Measurements from ENCODE around the gene NECTIN1. TPM values are rescaled to one million over a fixed set of nuclear protein-coding genes. Genes with fewer than 3 reads are reported as not detected.

The NECTIN1 gene
- total RNA-seq, 6 donors from 2014 or later, result 1.4 to 12.6 (median 7.6) TPM

DNA sequence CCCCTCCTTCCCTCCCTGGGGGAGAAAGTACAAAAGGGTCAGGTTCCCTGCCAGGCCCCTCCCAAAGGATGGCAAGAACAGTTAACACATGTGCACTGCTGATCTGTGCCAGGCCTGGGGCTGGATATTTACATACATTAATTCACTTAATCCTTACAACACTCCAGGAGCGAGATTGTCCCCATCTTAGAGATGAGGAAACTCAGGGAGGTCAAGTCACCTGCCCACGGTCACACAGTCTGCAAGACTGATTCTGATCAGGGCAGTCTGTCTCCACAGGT, 36.5 kb downstream of the NECTIN1 start:
- ATAC-seq (ENCODE audit: low FRiP score in 2 of 2) (no peak), DNase-seq (no peak)
- H3K27ac ChIP-seq, result no peak overlapping the region
- WGBS, 2 donors, result 74 to 85% methylated on average over 2 of the region's 2 CpGs
- no peaks in the 10 kb centered on the region for H3K27me3 ChIP-seq
- TF ChIP-seq EP300 (IDR thresholded peaks at IDR 0.05) (no peak), POLR2AphosphoS5 (IDR thresholded peaks at IDR 0.05) (no peak), POLR2A (IDR thresholded peaks at IDR 0.05) (no peak)
- TF ChIP-seq, protein P1, sequence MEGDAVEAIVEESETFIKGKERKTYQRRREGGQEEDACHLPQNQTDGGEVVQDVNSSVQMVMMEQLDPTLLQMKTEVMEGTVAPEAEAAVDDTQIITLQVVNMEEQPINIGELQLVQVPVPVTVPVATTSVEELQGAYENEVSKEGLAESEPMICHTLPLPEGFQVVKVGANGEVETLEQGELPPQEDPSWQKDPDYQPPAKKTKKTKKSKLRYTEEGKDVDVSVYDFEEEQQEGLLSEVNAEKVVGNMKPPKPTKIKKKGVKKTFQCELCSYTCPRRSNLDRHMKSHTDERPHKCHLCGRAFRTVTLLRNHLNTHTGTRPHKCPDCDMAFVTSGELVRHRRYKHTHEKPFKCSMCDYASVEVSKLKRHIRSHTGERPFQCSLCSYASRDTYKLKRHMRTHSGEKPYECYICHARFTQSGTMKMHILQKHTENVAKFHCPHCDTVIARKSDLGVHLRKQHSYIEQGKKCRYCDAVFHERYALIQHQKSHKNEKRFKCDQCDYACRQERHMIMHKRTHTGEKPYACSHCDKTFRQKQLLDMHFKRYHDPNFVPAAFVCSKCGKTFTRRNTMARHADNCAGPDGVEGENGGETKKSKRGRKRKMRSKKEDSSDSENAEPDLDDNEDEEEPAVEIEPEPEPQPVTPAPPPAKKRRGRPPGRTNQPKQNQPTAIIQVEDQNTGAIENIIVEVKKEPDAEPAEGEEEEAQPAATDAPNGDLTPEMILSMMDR (IDR thresholded peaks at IDR 0.05), result no peak
- no peaks in the 10 kb centered on the region for H3K9me3 ChIP-seq
- H3K4me3 ChIP-seq, result no peak overlapping the region
- no peaks in the 10 kb centered on the region for H3K36me3 ChIP-seq
- peaks cover 3 to 13% (median 7%) of the 10 kb centered on the region in 4 donors for H3K4me1 ChIP-seq

- WGBS, 2 donors, result 88 to 95% methylated on average over 14 to 27 of the region's 27 CpGs
- Histone ChIP-seq H3K36me3 (no peaks in the 10 kb centered on the region), H3K4me3 (no peak overlapping the region), H3K4me1 (peaks cover 3 to 18% (median 7%) of the 10 kb centered on the region in 4 donors), H3K27me3 (no peaks in the 10 kb centered on the region), H3K27ac (no peak overlapping the region), H3K9me3 (no peaks in the 10 kb centered on the region)
- TF ChIP-seq, protein P1 (IDR thresholded peaks at IDR 0.05), result no peak
- no peak for TF ChIP-seq POLR2A (IDR thresholded peaks at IDR 0.05)
- TF ChIP-seq EP300 (IDR thresholded peaks at IDR 0.05), result no peak
- no peak for TF ChIP-seq POLR2AphosphoS5 (IDR thresholded peaks at IDR 0.05)
- DNase-seq (no peak), ATAC-seq (ENCODE audit: low FRiP score in 2 of 2) (no peak)
Observed at GRCh38 chr11:119691701-119692539, 37.1 kb downstream of the NECTIN1 start.

GRCh38 chr11:119691020-119691666, 37.9 kb downstream of the NECTIN1 start:
- DNase-seq (no peak), ATAC-seq (ENCODE audit: low FRiP score in 2 of 2) (no peak)
- H3K9me3 ChIP-seq, result no peaks in the 10 kb centered on the region
- H3K27me3 ChIP-seq, result no peaks in the 10 kb centered on the region
- peaks cover 3 to 20% (median 8%) of the 10 kb centered on the region in 4 donors for H3K4me1 ChIP-seq
- TF ChIP-seq EP300 (IDR thresholded peaks at IDR 0.05), result no peak
- no peak for TF ChIP-seq POLR2A (IDR thresholded peaks at IDR 0.05)
- H3K4me3 ChIP-seq, result no peak overlapping the region
- 67 to 73% methylated on average over 6 to 9 of the region's 9 CpGs for WGBS, 2 donors
- no peak overlapping the region for H3K27ac ChIP-seq
- no peaks in the 10 kb centered on the region for H3K36me3 ChIP-seq

DNA sequence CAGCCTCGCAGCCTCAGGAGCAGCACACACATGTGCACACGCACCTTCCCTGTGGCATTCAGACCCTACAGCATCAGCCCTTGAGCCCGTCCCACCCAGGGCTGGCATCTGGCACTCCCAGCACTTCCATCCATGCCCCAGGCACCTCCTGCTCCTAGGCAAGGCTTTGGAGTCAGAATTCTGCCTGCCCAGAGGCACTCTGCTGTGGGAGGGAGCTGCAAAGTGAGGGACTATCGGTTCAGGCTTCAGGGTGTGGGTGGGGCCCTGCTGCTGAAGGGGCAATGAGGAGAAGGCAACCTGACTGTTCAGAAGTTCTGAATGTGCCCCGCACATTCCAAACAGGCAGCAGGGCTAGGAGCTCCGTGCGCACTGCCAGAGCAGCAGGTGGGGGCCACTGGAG, 39.7 kb downstream of the NECTIN1 start:
- WGBS, 2 donors, result 80 to 88% methylated on average over 5 to 7 of the region's 7 CpGs
- ATAC-seq (ENCODE audit: low FRiP score in 2 of 2) (no peak), DNase-seq (no peak)
- TF ChIP-seq POLR2A (IDR thresholded peaks at IDR 0.05) (no peak), POLR2AphosphoS5 (IDR thresholded peaks at IDR 0.05) (no peak), EP300 (IDR thresholded peaks at IDR 0.05) (no peak)
- TF ChIP-seq, protein P1 (IDR thresholded peaks at IDR 0.05), result no peak
- H3K9me3 ChIP-seq, result no peaks in the 10 kb centered on the region
- H3K27me3 ChIP-seq, result no peaks in the 10 kb centered on the region
- no peak overlapping the region for H3K4me3 ChIP-seq
- H3K4me1 ChIP-seq, result peaks cover 5 to 27% (median 12%) of the 10 kb centered on the region in 4 donors
- no peaks in the 10 kb centered on the region for H3K36me3 ChIP-seq
- H3K27ac ChIP-seq, result no peak overlapping the region

- Histone ChIP-seq H3K36me3 (no peaks in the 10 kb centered on the region), H3K4me3 (no peak overlapping the region), H3K4me1 (peaks cover 8 to 32% (median 14%) of the 10 kb centered on the region in 4 donors), H3K27ac (no peak overlapping the region), H3K9me3 (no peaks in the 10 kb centered on the region), H3K27me3 (no peaks in the 10 kb centered on the region)
- TF ChIP-seq EP300 (IDR thresholded peaks at IDR 0.05) (no peak), POLR2AphosphoS5 (IDR thresholded peaks at IDR 0.05) (no peak), POLR2A (IDR thresholded peaks at IDR 0.05) (no peak)
- TF ChIP-seq, protein P1 (IDR thresholded peaks at IDR 0.05), result no peak
- WGBS, 2 donors, result 56 to 80% methylated on average over 4 of the region's 4 CpGs
- ATAC-seq (ENCODE audit: low FRiP score in 2 of 2), result no peak
- DNase-seq, result no peak
Observed at GRCh38 chr11:119688356-119688755, 40.6 kb downstream of the NECTIN1 start.

Measured in upper lobe of left lung (tissue), 6 donors.